ENCODE results near the gene L1TD1. TPM values are rescaled to one million over a fixed set of nuclear protein-coding genes. Genes with fewer than 3 reads are reported as not detected.

Gene L1TD1
- total and polyA plus RNA-seq, 9 of the 15 experiments (the other 6 are each of a cell fraction or from before 2014, with no cell fraction given) = 0.09 TPM; not detected in 8

DNA sequence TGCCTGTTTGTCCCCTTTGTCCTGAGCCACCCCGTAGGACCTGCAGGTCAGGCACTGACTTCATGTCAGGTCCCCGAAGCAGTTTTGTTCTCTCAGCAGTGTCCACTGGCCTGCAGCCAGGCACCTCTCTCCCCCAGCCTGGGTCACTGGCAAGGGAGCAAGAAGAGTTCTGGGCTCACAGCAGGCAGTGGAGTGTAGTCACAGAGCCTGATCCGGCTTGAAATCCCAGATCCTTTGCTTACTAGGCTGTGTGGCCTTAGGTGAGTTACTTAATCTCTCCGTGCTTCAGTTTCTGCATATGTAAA, 34.2 kb downstream of the L1TD1 start:
- H3K4me3 ChIP-seq = no peak overlapping the region
- H3K27ac ChIP-seq (ENCODE audit: extremely low read depth, low read depth, low read length) = no peak overlapping the region
- H3K27me3 ChIP-seq (ENCODE audit: control insufficient read depth in 2 of 2, insufficient read depth in 2 of 2, low read length in 2 of 2) = peaks cover 4 to 31% of the 10 kb centered on the region in 2 experiments; a peak in 2 of 5 replicates
- no TSS peak for BruUV-seq (replicated peaks)
- FAIRE-seq = no peak
- H3K9me1 ChIP-seq (ENCODE audit: control insufficient read depth, insufficient read depth, low read length) = no peaks in the 10 kb centered on the region
- WGBS (ENCODE audit: insufficient coverage, low coverage, missing lambda C conversion rate) = 0% methylated on average over 4 of the region's 4 CpGs
- no peak for TF ChIP-seq NCOA2 (IDR thresholded peaks at IDR 0.05; ENCODE audit: partially characterized antibody in 2 of 2)
- no peak for TF ChIP-seq SIRT6 (IDR thresholded peaks at IDR 0.05; ENCODE audit: low read depth, low read length)
- no peak for TF ChIP-seq DIDO1 (tag; IDR thresholded peaks at IDR 0.05; ENCODE audit: low read depth)
- TF ChIP-seq MCM7 (IDR thresholded peaks at IDR 0.05) = no peak
- TF ChIP-seq BRCA1 (IDR thresholded peaks at IDR 0.05) = no peak
- TF ChIP-seq BRCA1 (CRISPR knock-in tag; IDR thresholded peaks at IDR 0.05) = no peak
- TF ChIP-seq ZNF143 (CRISPR knock-in tag; IDR thresholded peaks at IDR 0.05) = no peak
- no peak for TF ChIP-seq MTA3 (IDR thresholded peaks at IDR 0.05; ENCODE audit: borderline replicate concordance)
- TF ChIP-seq NBN (IDR thresholded peaks at IDR 0.05; ENCODE audit: low read depth) = no peak
- TF ChIP-seq KDM2B (CRISPR knock-in tag; IDR thresholded peaks at IDR 0.05) = no peak
- TF ChIP-seq CCAR2 (IDR thresholded peaks at IDR 0.05; ENCODE audit: low read depth, low read length) = no peak
- TF ChIP-seq, protein P1, sequence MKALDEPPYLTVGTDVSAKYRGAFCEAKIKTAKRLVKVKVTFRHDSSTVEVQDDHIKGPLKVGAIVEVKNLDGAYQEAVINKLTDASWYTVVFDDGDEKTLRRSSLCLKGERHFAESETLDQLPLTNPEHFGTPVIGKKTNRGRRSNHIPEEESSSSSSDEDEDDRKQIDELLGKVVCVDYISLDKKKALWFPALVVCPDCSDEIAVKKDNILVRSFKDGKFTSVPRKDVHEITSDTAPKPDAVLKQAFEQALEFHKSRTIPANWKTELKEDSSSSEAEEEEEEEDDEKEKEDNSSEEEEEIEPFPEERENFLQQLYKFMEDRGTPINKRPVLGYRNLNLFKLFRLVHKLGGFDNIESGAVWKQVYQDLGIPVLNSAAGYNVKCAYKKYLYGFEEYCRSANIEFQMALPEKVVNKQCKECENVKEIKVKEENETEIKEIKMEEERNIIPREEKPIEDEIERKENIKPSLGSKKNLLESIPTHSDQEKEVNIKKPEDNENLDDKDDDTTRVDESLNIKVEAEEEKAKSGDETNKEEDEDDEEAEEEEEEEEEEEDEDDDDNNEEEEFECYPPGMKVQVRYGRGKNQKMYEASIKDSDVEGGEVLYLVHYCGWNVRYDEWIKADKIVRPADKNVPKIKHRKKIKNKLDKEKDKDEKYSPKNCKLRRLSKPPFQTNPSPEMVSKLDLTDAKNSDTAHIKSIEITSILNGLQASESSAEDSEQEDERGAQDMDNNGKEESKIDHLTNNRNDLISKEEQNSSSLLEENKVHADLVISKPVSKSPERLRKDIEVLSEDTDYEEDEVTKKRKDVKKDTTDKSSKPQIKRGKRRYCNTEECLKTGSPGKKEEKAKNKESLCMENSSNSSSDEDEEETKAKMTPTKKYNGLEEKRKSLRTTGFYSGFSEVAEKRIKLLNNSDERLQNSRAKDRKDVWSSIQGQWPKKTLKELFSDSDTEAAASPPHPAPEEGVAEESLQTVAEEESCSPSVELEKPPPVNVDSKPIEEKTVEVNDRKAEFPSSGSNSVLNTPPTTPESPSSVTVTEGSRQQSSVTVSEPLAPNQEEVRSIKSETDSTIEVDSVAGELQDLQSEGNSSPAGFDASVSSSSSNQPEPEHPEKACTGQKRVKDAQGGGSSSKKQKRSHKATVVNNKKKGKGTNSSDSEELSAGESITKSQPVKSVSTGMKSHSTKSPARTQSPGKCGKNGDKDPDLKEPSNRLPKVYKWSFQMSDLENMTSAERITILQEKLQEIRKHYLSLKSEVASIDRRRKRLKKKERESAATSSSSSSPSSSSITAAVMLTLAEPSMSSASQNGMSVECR (CRISPR knock-in tag; IDR thresholded peaks at IDR 0.05) = no peak
- TF ChIP-seq ZC3H11A (IDR thresholded peaks at IDR 0.05; ENCODE audit: low read depth, low read length) = no peak
- TF ChIP-seq ZBTB8A (IDR thresholded peaks at IDR 0.05; ENCODE audit: partially characterized antibody) = no peak
- TF ChIP-seq ZNF589 (CRISPR knock-in tag; IDR thresholded peaks at IDR 0.05; ENCODE audit: low read depth) = no peak
- TF ChIP-seq GABPA (tag; conservative IDR thresholded peaks at IDR 0.05; ENCODE audit: low read depth) = no peak
- no peak for TF ChIP-seq SIX5 (IDR thresholded peaks at IDR 0.05; ENCODE audit: borderline replicate concordance in 1 of 2, insufficient read depth in 1 of 2, low read depth in 1 of 2, low read length in 2 of 2)
- no peak for TF ChIP-seq RFX7 (CRISPR knock-in tag; IDR thresholded peaks at IDR 0.05)
- H4K20me1 ChIP-seq (replicated peaks; ENCODE audit: control insufficient read depth, insufficient read depth, low read length) = no peaks in the 10 kb centered on the region
- intact Hi-C loops (cut with micrococcal nuclease) (no loop called here), in situ Hi-C loops (cut with MboI) (no loop called here)
- DNase-seq (ENCODE audit: extremely low read depth in 1 of 4, low spot score in 3 of 4) = no peak
- ATAC-seq = no peak
- ChIA-PET CTCF (ENCODE audit: low intra/inter-chr PET ratio) (no interaction called here), POLR2A (no interaction called here)
- H3K4me2 ChIP-seq (ENCODE audit: insufficient read depth, low read length) = no peak overlapping the region
- H3K36me3 ChIP-seq (ENCODE audit: control insufficient read depth, insufficient read depth, low read length) = no peaks in the 10 kb centered on the region
- no peaks in the 10 kb centered on the region for H3K79me2 ChIP-seq (ENCODE audit: control insufficient read depth, insufficient read depth, low read length)
- H2AFZ ChIP-seq (ENCODE audit: low read depth, low read length) = no peak overlapping the region
- no peaks in the 10 kb centered on the region for H3K4me1 ChIP-seq (replicated peaks in 1 of 2; ENCODE audit: control insufficient read depth in 2 of 2, insufficient read depth in 2 of 2, low read length in 2 of 2)
- H3K9ac ChIP-seq (ENCODE audit: insufficient read depth in 1 of 2, low read depth in 2 of 2, low read length in 2 of 2) = no peak overlapping the region
- H3K9me3 ChIP-seq (replicated peaks; ENCODE audit: control insufficient read depth, insufficient read depth, low read depth, low read length) = no peaks in the 10 kb centered on the region
